ENCODE measurements around the gene MAPK4. TPM values are rescaled to one million over a fixed set of nuclear protein-coding genes. Genes with fewer than 3 reads are reported as not detected.
A peak's percentile ranks its signal among the peaks of the same experiment; 100 is the strongest.
"Not testable (repeated sequence)": the region's sequence is repeated elsewhere in the genome, so short reads cannot be mapped to it uniquely, and the experiment has no call there.

MAPK4 gene
- total RNA-seq, 1 donor from 2014 or later = 16.3 TPM

DNA sequence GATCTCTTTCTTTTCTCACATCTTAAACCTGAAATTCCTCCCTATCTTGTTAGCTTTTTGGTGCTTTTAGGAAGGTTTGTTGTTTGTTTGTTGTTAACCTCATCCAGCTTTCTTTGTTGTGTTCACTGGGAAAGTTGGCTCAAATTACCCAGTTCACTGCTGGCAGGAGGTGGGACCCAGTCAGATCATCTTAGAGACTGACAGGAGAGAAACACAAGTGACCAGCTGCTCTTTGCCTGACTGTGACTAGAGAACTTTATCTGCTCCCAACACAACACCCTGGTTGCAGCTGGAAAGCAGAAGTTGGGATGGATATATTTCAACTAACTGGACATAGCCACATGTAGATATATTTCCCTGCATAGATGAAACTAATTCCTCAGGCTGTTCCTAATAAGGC lies 10.0 kb downstream of the MAPK4 start:
- TF ChIP-seq, protein P1, sequence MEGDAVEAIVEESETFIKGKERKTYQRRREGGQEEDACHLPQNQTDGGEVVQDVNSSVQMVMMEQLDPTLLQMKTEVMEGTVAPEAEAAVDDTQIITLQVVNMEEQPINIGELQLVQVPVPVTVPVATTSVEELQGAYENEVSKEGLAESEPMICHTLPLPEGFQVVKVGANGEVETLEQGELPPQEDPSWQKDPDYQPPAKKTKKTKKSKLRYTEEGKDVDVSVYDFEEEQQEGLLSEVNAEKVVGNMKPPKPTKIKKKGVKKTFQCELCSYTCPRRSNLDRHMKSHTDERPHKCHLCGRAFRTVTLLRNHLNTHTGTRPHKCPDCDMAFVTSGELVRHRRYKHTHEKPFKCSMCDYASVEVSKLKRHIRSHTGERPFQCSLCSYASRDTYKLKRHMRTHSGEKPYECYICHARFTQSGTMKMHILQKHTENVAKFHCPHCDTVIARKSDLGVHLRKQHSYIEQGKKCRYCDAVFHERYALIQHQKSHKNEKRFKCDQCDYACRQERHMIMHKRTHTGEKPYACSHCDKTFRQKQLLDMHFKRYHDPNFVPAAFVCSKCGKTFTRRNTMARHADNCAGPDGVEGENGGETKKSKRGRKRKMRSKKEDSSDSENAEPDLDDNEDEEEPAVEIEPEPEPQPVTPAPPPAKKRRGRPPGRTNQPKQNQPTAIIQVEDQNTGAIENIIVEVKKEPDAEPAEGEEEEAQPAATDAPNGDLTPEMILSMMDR (IDR thresholded peaks at IDR 0.05; ENCODE audit: unreplicated experiment) = no peak

DNA sequence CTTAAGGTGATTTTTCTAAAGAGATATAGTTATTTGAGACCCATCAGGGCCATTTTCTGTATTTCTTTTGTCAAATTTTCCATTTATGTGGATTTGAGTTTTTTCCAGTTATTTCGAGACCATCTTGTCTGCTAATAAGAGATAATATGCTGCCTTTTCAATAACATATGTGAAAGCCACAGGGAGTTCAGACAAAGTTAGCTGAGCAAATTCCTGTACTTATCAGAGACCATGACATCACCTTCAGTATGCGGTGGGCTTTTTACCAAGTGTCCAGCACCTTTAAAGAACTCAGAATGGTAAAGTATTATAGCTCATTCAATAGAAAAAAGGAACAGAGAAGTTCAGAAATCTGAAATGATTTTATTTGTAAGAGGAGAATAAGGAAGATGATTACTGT lies 11.7 kb downstream of the MAPK4 start:
- Mint-ChIP-seq H3K4me1 (ENCODE audit: low read depth) (no peaks in the 10 kb centered on the region), H3K9me3 (ENCODE audit: low read depth) (peaks cover 7% of the 10 kb centered on the region), H3K27me3 (no peaks in the 10 kb centered on the region), H3K4me3 (ENCODE audit: low read depth) (no peak overlapping the region), H3K27ac (no peak overlapping the region), H3K36me3 (ENCODE audit: insufficient read depth) (peaks cover 6% of the 10 kb centered on the region)
- TF ChIP-seq, protein P1 (IDR thresholded peaks at IDR 0.05; ENCODE audit: unreplicated experiment) = no peak
- DNase-seq (ENCODE audit: low spot score, unreplicated experiment) = no peak

More for the DNA sequence above, 10.0 kb downstream of the MAPK4 start:
- H3K36me3 Mint-ChIP-seq (ENCODE audit: insufficient read depth) = peaks cover 6% of the 10 kb centered on the region
- no peak for DNase-seq (ENCODE audit: low spot score, unreplicated experiment)
- H3K27ac Mint-ChIP-seq = peak overlapping the region; percentile 42
- peaks cover 2% of the 10 kb centered on the region for H3K4me1 Mint-ChIP-seq (ENCODE audit: low read depth)
- no peak overlapping the region for H3K4me3 Mint-ChIP-seq (ENCODE audit: low read depth)
- peaks cover 7% of the 10 kb centered on the region for H3K9me3 Mint-ChIP-seq (ENCODE audit: low read depth)
- H3K27me3 Mint-ChIP-seq = no peaks in the 10 kb centered on the region

DNA sequence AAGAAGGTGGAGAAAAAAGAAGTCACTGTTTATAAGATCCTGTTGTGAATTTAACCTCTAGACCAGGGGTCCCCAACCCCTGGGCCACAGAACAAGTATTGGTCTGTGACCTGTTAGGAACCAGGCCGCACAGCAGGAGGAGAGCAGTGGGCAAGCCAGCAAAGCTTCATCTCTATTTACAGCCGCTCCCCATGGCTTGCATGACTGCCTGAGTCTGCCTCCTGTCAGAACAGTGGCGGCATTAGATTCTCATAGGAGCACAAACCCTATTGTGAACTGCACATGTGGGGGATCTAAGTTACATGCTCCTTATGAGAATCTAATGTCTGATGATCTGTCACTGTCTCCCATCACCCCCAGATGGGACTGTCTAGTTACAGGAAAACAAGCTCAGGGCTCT lies 13.3 kb downstream of the MAPK4 start:
- not testable (repeated sequence) for H3K27me3 Mint-ChIP-seq; H3K27ac Mint-ChIP-seq; H3K4me3 Mint-ChIP-seq (ENCODE audit: low read depth); H3K9me3 Mint-ChIP-seq (ENCODE audit: low read depth); H3K4me1 Mint-ChIP-seq (ENCODE audit: low read depth); DNase-seq (ENCODE audit: low spot score, unreplicated experiment); H3K36me3 Mint-ChIP-seq (ENCODE audit: insufficient read depth)

DNA sequence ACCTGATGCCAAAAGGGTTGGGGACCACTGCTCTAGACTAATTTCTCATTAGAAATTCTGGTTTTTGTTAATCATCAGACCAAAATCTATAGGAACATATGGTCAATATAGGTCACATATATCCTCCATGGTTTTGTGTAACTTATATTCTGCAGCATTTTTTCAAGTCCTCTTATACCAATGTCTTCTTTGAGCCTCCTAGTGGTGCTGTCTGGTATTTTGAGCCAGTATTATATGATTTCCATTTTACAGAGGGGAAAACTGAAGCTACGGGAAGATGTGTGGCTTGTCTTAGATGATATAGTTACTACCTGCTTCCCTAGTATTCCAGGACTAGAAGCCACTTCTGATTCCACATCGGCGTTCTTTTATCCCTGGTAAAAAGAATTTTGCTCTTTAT lies 13.8 kb downstream of the MAPK4 start:
- H3K4me3 Mint-ChIP-seq (ENCODE audit: low read depth) = no peak overlapping the region
- H3K4me1 Mint-ChIP-seq (ENCODE audit: low read depth) = no peaks in the 10 kb centered on the region
- DNase-seq (ENCODE audit: low spot score, unreplicated experiment) = no peak
- H3K27me3 Mint-ChIP-seq = no peaks in the 10 kb centered on the region
- TF ChIP-seq, protein P1 (IDR thresholded peaks at IDR 0.05; ENCODE audit: unreplicated experiment) = peak; percentile 38
- peaks cover 4% of the 10 kb centered on the region for H3K9me3 Mint-ChIP-seq (ENCODE audit: low read depth)
- H3K36me3 Mint-ChIP-seq (ENCODE audit: insufficient read depth) = peaks cover 3% of the 10 kb centered on the region
- H3K27ac Mint-ChIP-seq = no peak overlapping the region

DNA sequence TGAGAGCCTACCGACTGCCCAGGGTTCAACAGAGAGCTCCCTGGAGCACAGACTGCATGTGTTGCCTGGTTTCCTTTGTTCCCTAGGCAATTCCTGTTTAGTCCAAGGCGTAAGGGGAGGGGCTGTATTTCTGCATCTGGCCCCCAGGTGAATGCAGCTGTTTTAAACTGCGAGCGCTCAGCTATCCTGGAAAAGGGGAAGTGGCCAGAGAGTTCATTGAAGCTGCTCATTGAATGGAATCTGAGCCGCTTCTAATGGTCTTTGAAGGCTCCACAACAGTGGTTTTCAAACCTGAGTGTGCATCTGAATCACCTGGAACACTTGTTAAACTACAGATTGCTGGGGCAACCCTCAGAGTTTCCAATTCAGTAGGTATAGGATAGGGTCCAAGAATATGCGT lies 18.1 kb downstream of the MAPK4 start:
- TF ChIP-seq, protein P1 (IDR thresholded peaks at IDR 0.05; ENCODE audit: unreplicated experiment) = no peak
- no peaks in the 10 kb centered on the region for H3K9me3 Mint-ChIP-seq (ENCODE audit: low read depth)
- H3K4me3 Mint-ChIP-seq (ENCODE audit: low read depth) = no peak overlapping the region
- DNase-seq (ENCODE audit: low spot score, unreplicated experiment) = no peak
- no peaks in the 10 kb centered on the region for H3K27me3 Mint-ChIP-seq
- no peaks in the 10 kb centered on the region for H3K4me1 Mint-ChIP-seq (ENCODE audit: low read depth)
- H3K36me3 Mint-ChIP-seq (ENCODE audit: insufficient read depth) = no peaks in the 10 kb centered on the region
- peak overlapping the region; percentile 43 for H3K27ac Mint-ChIP-seq

DNA sequence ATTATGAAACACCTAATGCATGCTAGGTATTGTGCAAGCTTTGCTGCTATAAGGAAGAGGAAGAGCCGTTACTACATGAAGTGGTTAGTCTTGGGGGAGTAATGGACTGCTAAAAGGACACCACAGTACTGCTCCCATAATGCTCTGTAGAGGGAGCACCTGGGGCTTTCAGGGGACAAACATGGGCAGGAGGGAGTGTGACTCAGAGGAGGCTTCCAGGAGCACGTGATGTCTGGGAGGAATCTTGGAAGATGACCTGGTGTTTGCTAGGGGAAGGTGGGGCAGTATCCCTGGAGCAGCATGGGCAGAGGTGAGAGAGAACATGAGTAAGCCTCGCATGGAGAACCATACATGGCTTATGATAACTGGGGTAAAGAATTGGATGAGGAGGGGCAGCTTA lies 18.8 kb downstream of the MAPK4 start:
- Mint-ChIP-seq H3K27ac (peak overlapping the region; percentile 43), H3K4me3 (ENCODE audit: low read depth) (no peak overlapping the region), H3K27me3 (no peaks in the 10 kb centered on the region), H3K36me3 (ENCODE audit: insufficient read depth) (no peaks in the 10 kb centered on the region), H3K9me3 (ENCODE audit: low read depth) (no peaks in the 10 kb centered on the region), H3K4me1 (ENCODE audit: low read depth) (no peaks in the 10 kb centered on the region)
- DNase-seq (ENCODE audit: low spot score, unreplicated experiment) = no peak
- TF ChIP-seq, protein P1 (IDR thresholded peaks at IDR 0.05; ENCODE audit: unreplicated experiment) = no peak

Data from progenitor cell of endocrine pancreas (in vitro differentiated cells).